Liver (tissue), 9 donors: ENCODE data around the gene TMEM222. TPM values are rescaled to one million over a fixed set of nuclear protein-coding genes. Genes with fewer than 3 reads are reported as not detected.

Source experiments
- DNase-seq: peaks from one replicate; pipeline ENCODE4 v3.0.0-alpha.2; 2017; ENCODE audit warnings: low spot score
- H3K27ac ChIP-seq, 2 donors: one replicate each; pipeline ENCODE4 v1.7.0; 2013; ENCODE audit warnings: inconsistent platforms in 2 of 2, low read length in 2 of 2, control low read depth in 1 of 2, low read depth in 1 of 2, mild to moderate bottlenecking in 1 of 2
- H3K27me3 ChIP-seq, 4 donors: one replicate each; pipeline versions ENCODE4 v1.6.1 to v1.7.0; 2013; ENCODE audit warnings: low read length in 3 of 4, inconsistent platforms in 1 of 4, mild to moderate bottlenecking in 1 of 4, moderate library complexity in 1 of 4; ENCODE audit not compliant: control insufficient read depth in 4 of 4, insufficient read depth in 4 of 4
- H3K36me3 ChIP-seq, 4 donors: one replicate each; pipeline versions ENCODE4 v1.6.1 to v1.7.0; 2013; ENCODE audit warnings: low read length in 3 of 4, mild to moderate bottlenecking in 3 of 4, low read depth in 1 of 4, moderate library complexity in 1 of 4; ENCODE audit not compliant: control insufficient read depth in 4 of 4, insufficient read depth in 3 of 4
- H3K4me1 ChIP-seq, 4 donors: one replicate each; pipeline versions ENCODE4 v1.6.1 to v1.7.0; 2013; ENCODE audit warnings: low read length in 3 of 4, mild to moderate bottlenecking in 3 of 4, moderate library complexity in 1 of 4; ENCODE audit not compliant: control insufficient read depth in 4 of 4, insufficient read depth in 4 of 4
- H3K4me3 ChIP-seq, 3 donors: one replicate each; pipeline versions ENCODE4 v1.6.1 to v1.7.0; 2013; ENCODE audit warnings: low read length in 3 of 3, control low read depth in 1 of 3, low read depth in 1 of 3, mild to moderate bottlenecking in 1 of 3
- H3K9ac ChIP-seq, 2 donors: one replicate each; pipeline ENCODE4 v1.7.0; 2013; ENCODE audit warnings: low read length in 2 of 2, mild to moderate bottlenecking in 2 of 2, moderate library complexity in 2 of 2, control low read depth in 1 of 2, low read depth in 1 of 2
- H3K9me3 ChIP-seq, 4 donors: one replicate each; pipeline versions ENCODE4 v1.6.1 to v1.7.0; 2013; ENCODE audit warnings: low read length in 3 of 4; ENCODE audit not compliant: control insufficient read depth in 4 of 4
- ATF3 ChIP-seq: IDR thresholded peaks from 2 replicates; pipeline ENCODE4 v1.6.1; 2016; ENCODE audit warnings: antibody characterized with exemption
- CTCF ChIP-seq: fragments of 150-350 bp; IDR thresholded peaks from 2 replicates; pipeline ENCODE4 v1.5.1; 2017; ENCODE audit warnings: improper control_type of control experiment, low read depth, low read length; ENCODE audit not compliant: missing input control
- FOXA1 ChIP-seq: IDR thresholded peaks from 2 replicates; pipeline ENCODE4 v1.6.1; 2016; ENCODE audit warnings: antibody characterized with exemption
- FOXA2 ChIP-seq: IDR thresholded peaks from 2 replicates; pipeline ENCODE4 v1.6.1; 2016; ENCODE audit warnings: antibody characterized with exemption
- GABPA ChIP-seq, 2 donors: IDR thresholded peaks in 1 of 2; conservative IDR thresholded peaks in 1 of 2; 2 replicates each; pipeline ENCODE4 v1.6.1; 2016; ENCODE audit warnings: antibody characterized with exemption in 2 of 2, mild to moderate bottlenecking in 1 of 2, moderate library complexity in 1 of 2
- HNF4A ChIP-seq, 2 donors: conservative IDR thresholded peaks; 2 replicates each; pipeline ENCODE4 v1.6.1; 2016; ENCODE audit warnings: antibody characterized with exemption in 2 of 2, mild to moderate bottlenecking in 2 of 2
- HNF4G ChIP-seq: IDR thresholded peaks from 2 replicates; pipeline ENCODE4 v1.6.1; 2016; ENCODE audit warnings: antibody characterized with exemption
- JUND ChIP-seq, 2 donors: IDR thresholded peaks; 2 replicates each; pipeline ENCODE4 v1.6.1; 2016; ENCODE audit warnings: antibody characterized with exemption in 2 of 2
- NR2F2 ChIP-seq: IDR thresholded peaks from 2 replicates; pipeline ENCODE4 v1.6.1; 2016; ENCODE audit warnings: antibody characterized with exemption
- RAD21 ChIP-seq, 2 donors: IDR thresholded peaks; 2 replicates each; pipeline ENCODE4 v1.6.1; 2016; ENCODE audit warnings: antibody characterized with exemption in 2 of 2, mild to moderate bottlenecking in 2 of 2
- RXRA ChIP-seq, 2 donors: IDR thresholded peaks; 2 replicates each; pipeline ENCODE4 v1.6.1; 2017 to 2018; ENCODE audit warnings: antibody characterized with exemption in 2 of 2, mild to moderate bottlenecking in 1 of 2
- SP1 ChIP-seq: IDR thresholded peaks from 2 replicates; pipeline ENCODE4 v1.6.1; 2018; ENCODE audit warnings: antibody characterized with exemption, mild to moderate bottlenecking
- TAF1 ChIP-seq: conservative IDR thresholded peaks from 2 replicates; pipeline ENCODE4 v1.6.1; 2016; ENCODE audit warnings: antibody characterized with exemption, mild to moderate bottlenecking
- YY1 ChIP-seq: IDR thresholded peaks from 2 replicates; pipeline ENCODE4 v1.6.1; 2016; ENCODE audit warnings: antibody characterized with exemption, mild to moderate bottlenecking
- ZBTB33 ChIP-seq: IDR thresholded peaks from 2 replicates; pipeline ENCODE4 v1.6.1; 2016; ENCODE audit warnings: antibody characterized with exemption
- WGBS: extraction: QIAGEN DNeasy Blood & Tissue Kit; methylation state at CpG from one replicate; pipeline ENCODE4 v1.1.7; 2013; 5-methylcytosine and 5-hydroxymethylcytosine counted together
- polyA plus RNA-seq, 2 donors: library from polyadenylated mRNA; stranded (reverse) in 1 of 2; unstranded in 1 of 2; fragments of 200-250 nt in 1 of 2; fragments of >200 nt in 1 of 2; fragmentation: Nextera tagmentation in 1 of 2; extraction: Ambion mirVana in 1 of 2; gene quantifications; one replicate each; pipeline versions ENCODE4 v1.2.1 to v1.2.3, GENCODE V29; 2013 to 2015
- total RNA-seq, 2 donors: library from RNA; depleted of rRNA; stranded (reverse); fragments of >200 nt; gene quantifications; one replicate each; pipeline ENCODE4 v1.2.3, GENCODE V29; 2014
- TF ChIP-seq, protein P1 (sequence below): IDR thresholded peaks from 2 replicates; pipeline ENCODE4 v1.6.1; 2016; ENCODE audit warnings: antibody characterized with exemption, mild to moderate bottlenecking
- TF ChIP-seq, protein P2 (sequence below): IDR thresholded peaks from 2 replicates; pipeline ENCODE4 v1.6.1; 2016; ENCODE audit warnings: antibody characterized with exemption
- donor health status: healthy.
- donor health status: healthy.
- donor health status: healthy.
- donor health status: healthy.
- donor health status: healthy.

Gene TMEM222
- total and polyA plus RNA-seq, 4 donors = 14.7 to 32.9 (median 21.8) TPM

- 93% methylated on average over 5 of the region's 5 CpGs for WGBS
Observed at GRCh38 chr1:27336756-27337155, 14.8 kb downstream of the TMEM222 start.

GRCh38 chr1:27338751-27339150, 16.8 kb downstream of the TMEM222 start:
- Histone ChIP-seq H3K27me3 (no peaks in the 10 kb centered on the region), H3K36me3 (peaks cover 5 to 26% (median 19%) of the 10 kb centered on the region in 4 donors), H3K9ac (no peak overlapping the region), H3K4me1 (no peaks in the 10 kb centered on the region), H3K9me3 (no peaks in the 10 kb centered on the region), H3K27ac (no peak overlapping the region), H3K4me3 (no peak overlapping the region)
- TF ChIP-seq YY1 (no peak), SP1 (no peak), ATF3 (no peak), TAF1 (no peak), ZBTB33 (no peak), RXRA (IDR thresholded peaks at IDR 0.05) (no peak), FOXA1 (no peak), NR2F2 (no peak), RAD21 (IDR thresholded peaks at IDR 0.05) (no peak), HNF4G (no peak), JUND (IDR thresholded peaks at IDR 0.05) (no peak), GABPA (IDR thresholded peaks at IDR 0.05 in 1 of 2, conservative IDR thresholded peaks at IDR 0.05 in 1 of 2) (no peak), CTCF (no peak), HNF4A (conservative IDR thresholded peaks at IDR 0.05) (no peak), FOXA2 (no peak)
- TF ChIP-seq, protein P1, sequence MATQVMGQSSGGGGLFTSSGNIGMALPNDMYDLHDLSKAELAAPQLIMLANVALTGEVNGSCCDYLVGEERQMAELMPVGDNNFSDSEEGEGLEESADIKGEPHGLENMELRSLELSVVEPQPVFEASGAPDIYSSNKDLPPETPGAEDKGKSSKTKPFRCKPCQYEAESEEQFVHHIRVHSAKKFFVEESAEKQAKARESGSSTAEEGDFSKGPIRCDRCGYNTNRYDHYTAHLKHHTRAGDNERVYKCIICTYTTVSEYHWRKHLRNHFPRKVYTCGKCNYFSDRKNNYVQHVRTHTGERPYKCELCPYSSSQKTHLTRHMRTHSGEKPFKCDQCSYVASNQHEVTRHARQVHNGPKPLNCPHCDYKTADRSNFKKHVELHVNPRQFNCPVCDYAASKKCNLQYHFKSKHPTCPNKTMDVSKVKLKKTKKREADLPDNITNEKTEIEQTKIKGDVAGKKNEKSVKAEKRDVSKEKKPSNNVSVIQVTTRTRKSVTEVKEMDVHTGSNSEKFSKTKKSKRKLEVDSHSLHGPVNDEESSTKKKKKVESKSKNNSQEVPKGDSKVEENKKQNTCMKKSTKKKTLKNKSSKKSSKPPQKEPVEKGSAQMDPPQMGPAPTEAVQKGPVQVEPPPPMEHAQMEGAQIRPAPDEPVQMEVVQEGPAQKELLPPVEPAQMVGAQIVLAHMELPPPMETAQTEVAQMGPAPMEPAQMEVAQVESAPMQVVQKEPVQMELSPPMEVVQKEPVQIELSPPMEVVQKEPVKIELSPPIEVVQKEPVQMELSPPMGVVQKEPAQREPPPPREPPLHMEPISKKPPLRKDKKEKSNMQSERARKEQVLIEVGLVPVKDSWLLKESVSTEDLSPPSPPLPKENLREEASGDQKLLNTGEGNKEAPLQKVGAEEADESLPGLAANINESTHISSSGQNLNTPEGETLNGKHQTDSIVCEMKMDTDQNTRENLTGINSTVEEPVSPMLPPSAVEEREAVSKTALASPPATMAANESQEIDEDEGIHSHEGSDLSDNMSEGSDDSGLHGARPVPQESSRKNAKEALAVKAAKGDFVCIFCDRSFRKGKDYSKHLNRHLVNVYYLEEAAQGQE = no peak
- TF ChIP-seq, protein P2, sequence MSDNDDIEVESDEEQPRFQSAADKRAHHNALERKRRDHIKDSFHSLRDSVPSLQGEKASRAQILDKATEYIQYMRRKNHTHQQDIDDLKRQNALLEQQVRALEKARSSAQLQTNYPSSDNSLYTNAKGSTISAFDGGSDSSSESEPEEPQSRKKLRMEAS = no peak
- no peak for DNase-seq
- 96% methylated on average over 6 of the region's 6 CpGs for WGBS

More at GRCh38 chr1:27336756-27337155, 14.8 kb downstream of the TMEM222 start:
- Histone ChIP-seq H3K9ac (no peak overlapping the region), H3K4me3 (no peak overlapping the region), H3K27ac (no peak overlapping the region), H3K9me3 (no peaks in the 10 kb centered on the region), H3K27me3 (no peaks in the 10 kb centered on the region), H3K4me1 (no peaks in the 10 kb centered on the region), H3K36me3 (peaks cover 14 to 41% (median 22%) of the 10 kb centered on the region in 4 donors)
- DNase-seq = no peak
- TF ChIP-seq RAD21 (IDR thresholded peaks at IDR 0.05) (no peak), YY1 (no peak), GABPA (IDR thresholded peaks at IDR 0.05 in 1 of 2, conservative IDR thresholded peaks at IDR 0.05 in 1 of 2) (no peak)
